Spleen (tissue), 11 donors: ENCODE results near the gene SPIN1. TPM values are rescaled to one million over a fixed set of nuclear protein-coding genes. Genes with fewer than 3 reads are reported as not detected.

Source experiments
- DNase-seq: peaks from one replicate; pipeline ENCODE4 v3.0.0-alpha.2; 2020
- H3K27ac ChIP-seq, 8 donors: fragments of 200-600 bp; sonication (generic) in 7 of 8; 1 replicate in 4 of 8; 2 replicates in 4 of 8; pipeline versions ENCODE4 v1.5.0 to v1.8.0; 2016 to 2021; ENCODE audit warnings: inconsistent platforms in 4 of 8, mild to moderate bottlenecking in 4 of 8, moderate library complexity in 1 of 8
- H3K27me3 ChIP-seq, 7 donors: fragments of 200-600 bp; sonication (generic) in 6 of 7; replicated peaks in 1 of 7; 1 replicate in 4 of 7; 2 replicates in 3 of 7; pipeline versions ENCODE4 v1.5.0 to v1.8.0; 2016 to 2021; ENCODE audit warnings: inconsistent platforms in 3 of 7, mild to moderate bottlenecking in 1 of 7
- H3K36me3 ChIP-seq, 6 donors: fragments of 200-600 bp; sonication (generic) in 5 of 6; 1 replicate in 4 of 6; 2 replicates in 2 of 6; pipeline versions ENCODE4 v1.5.0 to v1.8.0; 2016 to 2021; ENCODE audit warnings: inconsistent platforms in 2 of 6
- H3K4me1 ChIP-seq, 6 donors: fragments of 200-600 bp; sonication (generic) in 5 of 6; 1 replicate in 3 of 6; 2 replicates in 3 of 6; pipeline versions ENCODE4 v1.5.0 to v1.8.0; 2016 to 2021; ENCODE audit warnings: inconsistent platforms in 3 of 6
- H3K4me3 ChIP-seq, 8 donors: fragments of 200-600 bp; sonication (generic) in 7 of 8; 1 replicate in 4 of 8; 2 replicates in 4 of 8; pipeline versions ENCODE4 v1.5.0 to v1.8.0; 2016 to 2021; ENCODE audit warnings: inconsistent platforms in 4 of 8, mild to moderate bottlenecking in 4 of 8, moderate library complexity in 2 of 8
- H3K9me3 ChIP-seq, 8 donors: fragments of 200-600 bp; sonication (generic) in 7 of 8; 1 replicate in 4 of 8; 2 replicates in 4 of 8; pipeline versions ENCODE4 v1.5.0 to v1.8.0; 2016 to 2021; ENCODE audit warnings: inconsistent platforms in 4 of 8
- POLR2A ChIP-seq, 3 donors: fragments of 450-650 bp; IDR thresholded peaks; one replicate each; pipeline ENCODE4 v1.5.1; 2017; ENCODE audit warnings: antibody characterized with exemption in 3 of 3, mild to moderate bottlenecking in 1 of 3
- POLR2AphosphoS5 ChIP-seq, 3 donors: sonication (generic); formaldehyde crosslinking; IDR thresholded peaks; one replicate each; pipeline ENCODE4 v1.5.1; 2017; ENCODE audit warnings: antibody characterized with exemption in 3 of 3
- WGBS, 5 donors: extraction: QIAGEN DNeasy Blood & Tissue Kit in 3 of 5; methylation state at CpG; one replicate each; pipeline versions ENCODE4 v1.1.5 to v1.1.7; 2013 to 2018; 5-methylcytosine and 5-hydroxymethylcytosine counted together
- intact Hi-C: fragments of 100-400 bp; cut with DNase I; formaldehyde crosslinking; loops from one replicate; pipeline ENCODE4 v1.15.0; 2023; ENCODE audit warnings: low total_unique reads
- polyA plus RNA-seq, 3 donors: library from polyadenylated mRNA; stranded (reverse); fragments of 200-250 nt; gene quantifications; one replicate each; pipeline ENCODE4 v1.2.1, GENCODE V29; 2013
- total RNA-seq, 7 donors: library from RNA; depleted of rRNA in 3 of 7; stranded (reverse); fragments of >200 nt in 3 of 7; fragmentation: NEBNext Ultra II Directional in 4 of 7; extraction: Animal tissue kit (Norgen Biotek cat#: 25700) in 4 of 7; gene quantifications; one replicate each; pipeline versions ENCODE4 v1.1.0 to v1.2.1, GENCODE V29; 2016 to 2021
- TF ChIP-seq, protein P1 (sequence below), 11 experiments: fragments of 200-600 bp in 7 of 11; fragments of 450-650 bp in 4 of 11; sonication (generic) in 4 of 11; IDR thresholded peaks in 8 of 11; conservative IDR thresholded peaks in 3 of 11; 1 replicate in 7 of 11; 2 replicates in 4 of 11; pipeline versions ENCODE4 v1.4.0 to v1.8.0; 2016 to 2021; ENCODE audit warnings: antibody characterized with exemption in 11 of 11, inconsistent platforms in 4 of 11, mild to moderate bottlenecking in 1 of 11
- donor health status: healthy with polysubstance abuse.
- donor health status: DM: no; HTN: no; CAD: no; lungs with moderate emphysema.
- donor health status: DM: no; HTN: no; CAD: no.
- donor health status: Bipolar disorder and iron deficiency.
- donor health status: healthy.
- donor health status: DM: no; HTN: no; CAD: no.
- donor health status: DM: yes; HTN: yes; CAD: no.

The SPIN1 gene
- total and polyA plus RNA-seq, 10 donors, result 12.6 to 55.1 (median 42.9) TPM

DNA sequence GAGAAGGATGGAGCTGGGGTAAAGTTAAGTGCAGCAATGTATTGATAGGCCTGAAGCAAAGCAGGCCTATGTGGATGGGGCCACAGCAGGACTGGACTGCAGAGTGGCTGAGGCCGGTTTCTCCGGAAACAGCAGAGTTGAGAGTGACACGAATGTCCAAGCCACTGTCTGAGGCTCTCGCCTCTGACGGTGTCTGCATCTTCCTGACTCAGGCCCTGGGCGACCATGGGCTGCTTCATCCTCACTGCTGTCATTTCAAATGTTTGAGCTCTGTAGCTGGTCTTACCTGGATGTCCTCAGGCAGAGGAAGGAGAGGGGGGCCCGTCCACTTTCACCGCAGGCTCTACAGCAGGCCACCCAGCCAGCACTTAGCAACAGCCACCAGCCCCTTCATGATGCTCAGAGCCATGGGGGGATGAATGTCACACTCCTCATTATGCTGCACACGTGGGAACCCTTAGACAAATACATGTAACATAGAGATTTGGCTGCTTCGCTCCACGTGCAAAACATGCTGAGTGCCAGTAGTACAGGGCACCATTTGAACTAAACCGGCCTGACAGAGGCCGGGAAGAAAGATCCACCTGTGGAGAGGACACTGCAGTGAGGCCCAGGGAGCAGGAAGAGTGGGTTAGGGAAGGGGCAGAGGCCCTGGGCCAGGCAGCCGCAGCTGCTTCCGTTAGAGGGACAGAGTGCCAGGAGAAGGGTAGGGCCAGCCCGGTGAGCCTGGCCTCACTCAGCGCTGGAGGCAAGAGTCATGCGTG, 115.0 kb downstream of the SPIN1 start:
- WGBS, 5 donors, result 85 to 93% (median 88%) methylated on average over 16 to 18 of the region's 18 CpGs
- no peak overlapping the region for H3K4me3 ChIP-seq
- H3K27me3 ChIP-seq, result no peaks in the 10 kb centered on the region
- intact Hi-C loops, result no loop called here
- peak; percentile 56 for DNase-seq
- H3K9me3 ChIP-seq, result peaks cover 0 to under 1% (median 0%) of the 10 kb centered on the region in 8 donors
- TF ChIP-seq POLR2A (IDR thresholded peaks at IDR 0.05) (no peak), POLR2AphosphoS5 (IDR thresholded peaks at IDR 0.05) (no peak)
- TF ChIP-seq, protein P1, sequence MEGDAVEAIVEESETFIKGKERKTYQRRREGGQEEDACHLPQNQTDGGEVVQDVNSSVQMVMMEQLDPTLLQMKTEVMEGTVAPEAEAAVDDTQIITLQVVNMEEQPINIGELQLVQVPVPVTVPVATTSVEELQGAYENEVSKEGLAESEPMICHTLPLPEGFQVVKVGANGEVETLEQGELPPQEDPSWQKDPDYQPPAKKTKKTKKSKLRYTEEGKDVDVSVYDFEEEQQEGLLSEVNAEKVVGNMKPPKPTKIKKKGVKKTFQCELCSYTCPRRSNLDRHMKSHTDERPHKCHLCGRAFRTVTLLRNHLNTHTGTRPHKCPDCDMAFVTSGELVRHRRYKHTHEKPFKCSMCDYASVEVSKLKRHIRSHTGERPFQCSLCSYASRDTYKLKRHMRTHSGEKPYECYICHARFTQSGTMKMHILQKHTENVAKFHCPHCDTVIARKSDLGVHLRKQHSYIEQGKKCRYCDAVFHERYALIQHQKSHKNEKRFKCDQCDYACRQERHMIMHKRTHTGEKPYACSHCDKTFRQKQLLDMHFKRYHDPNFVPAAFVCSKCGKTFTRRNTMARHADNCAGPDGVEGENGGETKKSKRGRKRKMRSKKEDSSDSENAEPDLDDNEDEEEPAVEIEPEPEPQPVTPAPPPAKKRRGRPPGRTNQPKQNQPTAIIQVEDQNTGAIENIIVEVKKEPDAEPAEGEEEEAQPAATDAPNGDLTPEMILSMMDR (IDR thresholded peaks at IDR 0.05 in 8 of 11, conservative IDR thresholded peaks at IDR 0.05 in 3 of 11), result no peak
- no peaks in the 10 kb centered on the region for H3K36me3 ChIP-seq
- no peaks in the 10 kb centered on the region for H3K4me1 ChIP-seq
- no peak overlapping the region for H3K27ac ChIP-seq

DNA sequence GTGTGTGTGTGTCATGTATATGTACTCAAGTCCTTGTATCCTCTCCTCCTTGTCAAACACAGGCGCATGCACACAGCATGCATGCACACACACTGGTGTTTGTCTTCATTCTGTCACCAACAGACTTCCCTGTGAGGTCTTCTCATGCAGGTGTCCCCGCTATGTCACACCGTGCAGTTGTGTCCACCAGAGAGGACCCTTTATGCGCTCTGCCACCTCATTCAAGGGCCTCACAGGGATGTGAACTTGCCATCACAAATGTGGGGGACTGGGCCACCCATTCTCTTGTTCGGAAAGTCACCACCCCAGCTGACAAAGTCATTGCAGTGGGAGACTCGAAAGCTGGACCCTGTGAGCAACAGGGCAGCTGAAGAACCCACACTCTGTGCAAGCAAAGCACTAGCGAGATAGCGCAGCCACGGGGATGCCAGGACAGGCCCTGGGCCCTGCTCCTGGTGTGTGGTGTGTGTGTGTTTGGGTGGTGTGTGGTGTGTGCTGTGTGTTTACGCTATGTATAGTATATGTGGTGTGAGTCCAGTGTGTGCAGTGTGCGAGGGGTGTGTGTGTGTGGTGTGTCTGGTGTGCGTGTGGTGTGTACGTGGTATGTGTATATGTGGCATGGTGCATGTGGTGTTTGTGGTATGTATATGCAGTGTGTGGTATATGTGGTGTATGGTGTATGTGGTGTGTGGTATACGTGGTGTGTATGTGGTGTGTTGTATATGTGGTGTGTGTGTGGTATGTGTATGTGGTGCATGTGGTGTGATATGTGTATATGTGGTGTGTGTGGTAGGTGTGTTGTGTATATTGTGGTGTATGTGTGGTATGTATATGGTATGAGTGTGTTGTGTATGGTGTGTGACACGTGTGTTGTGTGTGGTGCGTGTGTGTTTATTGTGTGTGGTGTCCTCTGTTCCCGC, 115.9 kb downstream of the SPIN1 start:
- Histone ChIP-seq H3K4me1 (no peaks in the 10 kb centered on the region), H3K4me3 (no peak overlapping the region), H3K9me3 (peaks cover 0 to 8% (median 2%) of the 10 kb centered on the region in 8 donors), H3K27ac (no peak overlapping the region), H3K27me3 (no peaks in the 10 kb centered on the region), H3K36me3 (no peaks in the 10 kb centered on the region)
- TF ChIP-seq POLR2AphosphoS5 (IDR thresholded peaks at IDR 0.05) (no peak), POLR2A (IDR thresholded peaks at IDR 0.05) (no peak)
- TF ChIP-seq, protein P1 (IDR thresholded peaks at IDR 0.05 in 8 of 11, conservative IDR thresholded peaks at IDR 0.05 in 3 of 11), result no peak
- DNase-seq, result peak; percentile 51
- WGBS, 5 donors, result 94 to 95% (median 95%) methylated on average over 15 to 17 of the region's 17 CpGs
- intact Hi-C loops, result no loop called here

DNA sequence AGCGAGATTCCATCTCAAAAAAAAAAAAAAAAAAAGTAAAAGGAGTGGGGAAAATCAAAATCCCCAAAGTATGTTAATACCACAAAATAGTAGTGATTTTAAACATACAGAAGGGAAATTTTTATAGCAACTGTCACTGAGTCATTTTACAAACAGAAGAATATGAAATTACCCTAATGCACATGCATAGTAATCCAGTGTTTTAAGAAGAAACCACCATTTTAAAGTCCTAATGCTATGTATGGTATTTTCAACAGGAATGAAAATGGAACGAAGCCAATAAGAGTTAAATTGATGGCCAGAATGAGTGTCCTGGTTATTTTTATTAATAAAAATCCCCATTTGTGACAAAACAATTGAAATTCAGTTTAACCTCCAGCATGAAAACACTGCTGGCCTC, 120.1 kb downstream of the SPIN1 start:
- Histone ChIP-seq H3K4me1 (no peaks in the 10 kb centered on the region), H3K27me3 (peaks cover 0 to 4% (median 0%) of the 10 kb centered on the region in 7 donors), H3K27ac (no peak overlapping the region), H3K4me3 (no peak overlapping the region), H3K9me3 (peaks cover 0 to 8% (median 2%) of the 10 kb centered on the region in 8 donors), H3K36me3 (no peaks in the 10 kb centered on the region)
- no peak for DNase-seq
- intact Hi-C loops, result no loop called here
- TF ChIP-seq, protein P1 (IDR thresholded peaks at IDR 0.05 in 8 of 11, conservative IDR thresholded peaks at IDR 0.05 in 3 of 11), result no peak
- no peak for TF ChIP-seq POLR2AphosphoS5 (IDR thresholded peaks at IDR 0.05)
- TF ChIP-seq POLR2A (IDR thresholded peaks at IDR 0.05), result no peak
- 69 to 83% (median 80%) methylated on average over 1 to 2 of the region's 2 CpGs for WGBS, 5 donors

DNA sequence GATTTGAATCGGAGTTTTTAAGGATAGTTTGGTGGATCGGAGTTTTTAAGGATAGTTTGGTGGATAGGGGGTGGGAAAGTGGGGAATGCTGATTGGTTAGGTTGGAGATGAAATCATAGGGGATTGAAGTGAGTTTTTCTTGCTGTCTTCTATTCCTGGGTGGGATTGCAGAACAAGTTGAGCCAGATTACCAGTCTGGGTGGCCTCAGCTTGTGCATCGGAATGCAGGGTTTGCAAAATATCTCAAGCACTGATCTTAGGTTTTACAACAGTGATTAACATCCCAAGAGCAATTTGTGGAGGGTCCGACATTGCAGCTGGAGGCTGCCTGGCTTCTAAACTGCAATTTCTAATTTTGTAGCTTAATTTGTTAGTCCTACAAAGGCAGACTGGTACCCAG, 123.7 kb downstream of the SPIN1 start:
- Histone ChIP-seq H3K27ac (no peak overlapping the region), H3K4me1 (no peaks in the 10 kb centered on the region), H3K27me3 (peaks cover 0 to 4% (median 0%) of the 10 kb centered on the region in 7 donors), H3K36me3 (no peaks in the 10 kb centered on the region), H3K4me3 (no peak overlapping the region), H3K9me3 (peaks cover 0 to 21% (median 12%) of the 10 kb centered on the region in 8 donors)
- intact Hi-C loops, result no loop called here
- 72 to 91% (median 86%) methylated on average over 4 of the region's 4 CpGs for WGBS, 5 donors
- TF ChIP-seq, protein P1 (IDR thresholded peaks at IDR 0.05 in 8 of 11, conservative IDR thresholded peaks at IDR 0.05 in 3 of 11), result no peak
- no peak for TF ChIP-seq POLR2AphosphoS5 (IDR thresholded peaks at IDR 0.05)
- TF ChIP-seq POLR2A (IDR thresholded peaks at IDR 0.05), result no peak
- no peak for DNase-seq
